Measurements from ENCODE around the gene ITPK1. TPM values are rescaled to one million over a fixed set of nuclear protein-coding genes. Genes with fewer than 3 reads are reported as not detected.
A peak's percentile ranks its signal among the peaks of the same experiment; 100 is the strongest.

Gene ITPK1
- total RNA-seq, 3 donors from 2014 or later, result 27.8 to 91.7 (median 42.9) TPM

DNA sequence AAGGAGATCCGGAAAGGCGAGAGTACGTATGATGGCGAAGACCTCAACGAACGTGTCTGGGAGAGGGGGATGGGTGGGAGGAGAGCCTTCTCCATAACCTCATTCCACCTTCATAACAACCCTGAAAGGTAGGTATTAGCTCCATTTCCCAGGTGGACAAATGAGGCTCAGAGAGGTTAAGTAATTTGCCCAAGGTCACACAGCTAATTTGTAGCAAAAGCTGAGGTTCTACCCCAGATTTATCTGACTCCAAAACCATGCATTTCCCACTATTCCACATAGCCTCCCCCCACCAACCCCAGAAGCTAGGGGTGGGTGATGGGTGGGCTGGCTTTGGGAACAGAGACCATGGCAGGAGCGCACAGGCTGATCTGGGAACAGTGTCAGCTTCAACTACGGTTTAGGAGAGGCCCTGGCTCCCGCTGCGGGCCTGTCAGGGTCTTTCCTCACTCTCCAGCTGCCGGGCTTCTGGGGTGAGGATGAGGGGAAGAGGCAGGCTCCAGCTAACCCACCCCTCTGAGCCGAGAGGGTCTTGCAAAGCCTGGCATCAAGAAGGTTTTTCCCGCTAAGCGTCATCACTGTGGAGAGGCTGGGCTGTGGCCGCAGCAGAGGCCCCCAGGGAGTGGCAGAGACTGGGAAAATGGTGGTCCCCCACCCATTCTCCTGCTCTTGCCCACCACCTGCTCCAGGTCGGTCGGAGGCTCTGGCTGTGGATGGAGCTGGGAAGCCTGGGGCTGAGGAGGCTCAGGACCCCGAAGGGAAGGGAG lies 183.9 kb downstream of the ITPK1 start:
- DNase-seq (ENCODE audit: low spot score in 2 of 2), result no peak
- H3K9me3 ChIP-seq, result no peaks in the 10 kb centered on the region
- intact Hi-C loops (cut with DNase I; ENCODE audit: low total_unique reads), result no loop called here
- H3K4me3 ChIP-seq, result peak overlapping the region in 2 of 3 donors; percentile 6 to 49
- no peaks in the 10 kb centered on the region for H3K27me3 ChIP-seq
- peak overlapping the region in 1 of 2 donors; percentile 19 for H3K27ac ChIP-seq
- no peaks in the 10 kb centered on the region for H3K4me1 ChIP-seq
- H3K36me3 ChIP-seq, result no peaks in the 10 kb centered on the region
- no peak for TF ChIP-seq POLR2AphosphoS5 (IDR thresholded peaks at IDR 0.05)
- TF ChIP-seq, protein P1, sequence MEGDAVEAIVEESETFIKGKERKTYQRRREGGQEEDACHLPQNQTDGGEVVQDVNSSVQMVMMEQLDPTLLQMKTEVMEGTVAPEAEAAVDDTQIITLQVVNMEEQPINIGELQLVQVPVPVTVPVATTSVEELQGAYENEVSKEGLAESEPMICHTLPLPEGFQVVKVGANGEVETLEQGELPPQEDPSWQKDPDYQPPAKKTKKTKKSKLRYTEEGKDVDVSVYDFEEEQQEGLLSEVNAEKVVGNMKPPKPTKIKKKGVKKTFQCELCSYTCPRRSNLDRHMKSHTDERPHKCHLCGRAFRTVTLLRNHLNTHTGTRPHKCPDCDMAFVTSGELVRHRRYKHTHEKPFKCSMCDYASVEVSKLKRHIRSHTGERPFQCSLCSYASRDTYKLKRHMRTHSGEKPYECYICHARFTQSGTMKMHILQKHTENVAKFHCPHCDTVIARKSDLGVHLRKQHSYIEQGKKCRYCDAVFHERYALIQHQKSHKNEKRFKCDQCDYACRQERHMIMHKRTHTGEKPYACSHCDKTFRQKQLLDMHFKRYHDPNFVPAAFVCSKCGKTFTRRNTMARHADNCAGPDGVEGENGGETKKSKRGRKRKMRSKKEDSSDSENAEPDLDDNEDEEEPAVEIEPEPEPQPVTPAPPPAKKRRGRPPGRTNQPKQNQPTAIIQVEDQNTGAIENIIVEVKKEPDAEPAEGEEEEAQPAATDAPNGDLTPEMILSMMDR (IDR thresholded peaks at IDR 0.05), result no peak
- TF ChIP-seq POLR2A (IDR thresholded peaks at IDR 0.05), result no peak

DNA sequence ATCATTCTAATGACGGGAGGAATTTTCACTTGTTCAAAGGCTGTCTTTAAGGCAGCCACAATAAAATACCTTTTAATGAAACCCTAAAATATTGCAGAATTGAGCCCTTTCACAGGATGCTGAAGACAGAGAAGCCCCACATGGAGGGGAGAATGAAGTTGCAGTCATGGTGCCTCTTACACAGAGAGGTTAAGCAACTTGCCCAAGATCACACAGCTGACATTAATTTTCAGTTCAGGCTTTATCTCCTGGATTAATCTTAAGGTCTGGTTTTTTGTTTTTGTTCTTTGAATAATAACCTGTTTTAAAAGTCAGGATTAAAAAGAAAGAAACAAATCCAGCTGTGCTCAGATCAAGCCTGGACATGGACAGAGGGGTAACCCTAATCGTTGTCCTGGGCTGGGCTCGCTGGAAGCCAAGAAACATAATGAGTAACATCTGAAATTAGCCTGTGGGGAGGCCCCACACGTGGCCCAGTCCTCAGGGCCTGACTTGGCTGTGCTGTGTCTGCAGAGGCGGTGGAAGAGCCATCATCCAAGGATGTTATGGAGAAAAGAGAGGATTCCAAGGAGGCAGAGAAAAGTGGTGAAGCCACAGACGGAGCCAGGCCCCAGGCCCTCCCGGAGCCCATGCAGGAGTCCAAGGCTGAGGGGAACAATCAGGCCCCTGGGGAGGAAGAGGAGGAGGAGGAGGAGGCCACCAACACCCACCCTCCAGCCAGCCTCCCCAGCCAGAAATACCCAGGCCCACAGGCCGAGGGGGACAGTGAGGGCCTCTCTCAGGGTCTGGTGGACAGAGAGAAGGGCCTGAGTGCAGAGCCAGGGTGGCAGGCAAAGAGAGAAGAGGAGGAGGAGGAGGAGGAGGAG lies 184.8 kb downstream of the ITPK1 start:
- Histone ChIP-seq H3K27ac (no peak overlapping the region), H3K9me3 (no peaks in the 10 kb centered on the region), H3K4me1 (no peaks in the 10 kb centered on the region), H3K36me3 (no peaks in the 10 kb centered on the region), H3K4me3 (no peak overlapping the region), H3K27me3 (no peaks in the 10 kb centered on the region)
- intact Hi-C loops (cut with DNase I; ENCODE audit: low total_unique reads), result no loop called here
- TF ChIP-seq POLR2AphosphoS5 (IDR thresholded peaks at IDR 0.05), result no peak
- no peak for TF ChIP-seq POLR2A (IDR thresholded peaks at IDR 0.05)
- TF ChIP-seq, protein P1 (IDR thresholded peaks at IDR 0.05), result no peak
- DNase-seq (ENCODE audit: low spot score in 2 of 2), result no peak

DNA sequence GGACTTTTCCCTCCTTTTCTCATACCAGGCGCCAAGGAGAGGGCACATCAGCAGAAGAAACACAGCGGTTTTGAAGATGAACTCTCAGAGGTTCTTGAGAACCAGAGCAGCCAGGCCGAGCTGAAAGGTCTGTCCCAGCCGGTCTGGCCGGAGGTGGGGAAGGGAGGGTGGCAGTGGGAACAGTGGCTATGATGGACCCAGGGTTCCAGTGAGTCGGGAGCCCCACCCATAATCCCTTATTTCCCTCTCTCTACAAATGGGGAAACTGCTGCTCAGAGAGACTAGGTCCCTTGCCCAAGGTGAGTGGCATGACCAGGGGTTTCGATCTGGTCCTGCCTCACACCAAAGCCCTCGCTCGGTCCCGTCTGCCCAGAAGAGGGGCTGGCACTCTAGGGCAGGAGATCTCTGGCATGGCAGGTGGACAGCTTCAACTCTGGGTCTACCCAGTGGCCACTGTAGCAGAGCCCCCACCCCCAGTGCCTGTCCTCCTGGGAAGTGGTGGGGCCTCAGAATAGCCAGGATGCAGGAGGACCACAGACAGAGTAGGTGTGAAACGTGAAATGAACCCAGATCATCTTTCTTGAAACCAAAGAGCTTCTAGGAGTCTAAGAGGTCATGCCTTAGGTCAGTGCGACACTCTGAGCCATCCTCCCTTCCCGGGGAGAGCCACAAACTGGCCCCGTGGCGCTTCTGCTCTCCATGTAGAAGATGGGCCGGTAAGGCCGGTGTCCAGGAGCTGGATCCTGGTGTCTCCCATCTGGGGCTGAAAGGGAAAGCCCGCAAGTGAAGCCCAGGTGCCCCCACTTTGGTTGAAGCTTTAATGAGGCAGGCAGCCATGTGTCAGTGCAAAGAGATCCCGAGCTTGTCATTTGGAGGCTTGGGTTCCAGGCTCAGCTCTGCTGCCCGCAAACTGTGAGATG lies 185.8 kb downstream of the ITPK1 start:
- TF ChIP-seq, protein P1 (IDR thresholded peaks at IDR 0.05), result no peak
- TF ChIP-seq POLR2AphosphoS5 (IDR thresholded peaks at IDR 0.05), result no peak
- TF ChIP-seq POLR2A (IDR thresholded peaks at IDR 0.05), result no peak
- Histone ChIP-seq H3K9me3 (no peaks in the 10 kb centered on the region), H3K27ac (no peak overlapping the region), H3K4me1 (no peaks in the 10 kb centered on the region), H3K4me3 (no peak overlapping the region), H3K36me3 (no peaks in the 10 kb centered on the region), H3K27me3 (peaks cover 0 to 6% of the 10 kb centered on the region in 2 donors)
- intact Hi-C loops (cut with DNase I; ENCODE audit: low total_unique reads), result no loop called here
- no peak for DNase-seq (ENCODE audit: low spot score in 2 of 2)

DNA sequence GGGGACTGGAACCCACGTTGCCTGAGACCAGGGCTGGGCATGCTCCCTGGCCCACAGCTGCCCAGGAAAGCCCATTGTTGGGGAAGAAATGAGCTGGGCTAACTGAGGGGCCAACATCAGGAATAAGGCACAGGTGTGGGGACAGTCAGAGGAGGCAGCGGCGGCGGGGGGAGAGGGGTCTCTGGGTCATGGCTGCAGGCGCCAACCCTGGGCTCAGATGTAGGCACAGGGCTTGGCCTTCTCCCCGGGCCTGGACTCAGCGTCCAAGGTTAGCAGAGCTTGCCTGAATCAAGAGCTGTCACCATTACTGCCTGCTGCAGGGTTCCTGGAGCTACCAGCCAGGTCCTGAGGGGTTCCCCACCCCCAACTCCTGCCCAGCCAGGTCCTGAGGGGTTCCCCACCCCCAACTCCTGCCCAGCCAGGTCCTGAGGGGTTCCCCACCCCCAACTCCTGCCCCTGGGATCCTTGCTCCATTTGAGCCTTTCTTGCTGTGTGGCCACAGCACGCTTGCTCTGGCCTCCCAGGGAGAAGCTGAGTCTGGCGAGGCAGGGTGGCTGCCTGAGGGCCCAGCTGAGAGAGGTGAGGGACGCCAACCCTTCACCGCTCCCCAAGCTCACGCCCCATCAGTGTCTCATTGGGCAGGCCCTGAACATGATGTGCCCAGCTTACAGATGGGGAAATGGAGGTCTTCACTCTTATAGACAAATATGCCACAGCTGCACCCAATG lies 186.6 kb downstream of the ITPK1 start:
- no peaks in the 10 kb centered on the region for H3K9me3 ChIP-seq
- H3K4me3 ChIP-seq, result no peak overlapping the region
- no peaks in the 10 kb centered on the region for H3K4me1 ChIP-seq
- H3K27ac ChIP-seq, result no peak overlapping the region
- no peaks in the 10 kb centered on the region for H3K36me3 ChIP-seq
- TF ChIP-seq POLR2A (IDR thresholded peaks at IDR 0.05), result no peak
- TF ChIP-seq POLR2AphosphoS5 (IDR thresholded peaks at IDR 0.05), result no peak
- TF ChIP-seq, protein P1 (IDR thresholded peaks at IDR 0.05), result no peak
- peaks cover 0 to 6% of the 10 kb centered on the region in 2 donors for H3K27me3 ChIP-seq
- no peak for DNase-seq (ENCODE audit: low spot score in 2 of 2)
- intact Hi-C loops (cut with DNase I; ENCODE audit: low total_unique reads), result no loop called here

Data from breast epithelium (tissue), 4 donors.